ENCODE measurements around the gene CHCHD4. TPM values are rescaled to one million over a fixed set of nuclear protein-coding genes. Genes with fewer than 3 reads are reported as not detected.

The CHCHD4 gene
- total and polyA plus RNA-seq, 4 donors: 8.8 to 14.0 (median 9.0) TPM

DNA sequence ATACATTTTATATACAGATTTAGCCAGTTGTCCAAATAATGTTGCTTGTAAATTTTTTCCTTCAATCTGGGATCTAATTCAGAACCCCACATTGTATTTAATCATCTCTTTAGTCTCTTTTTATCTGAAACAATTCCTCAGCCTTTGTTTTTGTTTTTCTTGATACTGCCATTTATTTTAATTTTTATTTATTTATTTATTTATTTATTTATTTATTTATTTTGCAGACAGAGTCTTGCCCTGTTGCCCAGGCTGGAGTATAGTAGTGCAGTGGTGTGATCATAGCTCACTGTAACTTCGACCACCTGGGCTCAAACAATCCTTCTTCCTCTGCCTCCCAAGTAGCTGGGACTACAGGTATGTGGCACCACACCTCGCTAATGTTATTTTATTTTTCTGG, 61.5 kb downstream of the CHCHD4 start:
- no peak overlapping the region for H3K27ac ChIP-seq (ENCODE audit: low read depth in 1 of 2, low read length in 1 of 2)
- no peak overlapping the region for H3K4me3 ChIP-seq
- DNase-seq (no peak), ATAC-seq (ENCODE audit: insufficient read depth, low FRiP score) (no peak)
- TF ChIP-seq, protein P1, sequence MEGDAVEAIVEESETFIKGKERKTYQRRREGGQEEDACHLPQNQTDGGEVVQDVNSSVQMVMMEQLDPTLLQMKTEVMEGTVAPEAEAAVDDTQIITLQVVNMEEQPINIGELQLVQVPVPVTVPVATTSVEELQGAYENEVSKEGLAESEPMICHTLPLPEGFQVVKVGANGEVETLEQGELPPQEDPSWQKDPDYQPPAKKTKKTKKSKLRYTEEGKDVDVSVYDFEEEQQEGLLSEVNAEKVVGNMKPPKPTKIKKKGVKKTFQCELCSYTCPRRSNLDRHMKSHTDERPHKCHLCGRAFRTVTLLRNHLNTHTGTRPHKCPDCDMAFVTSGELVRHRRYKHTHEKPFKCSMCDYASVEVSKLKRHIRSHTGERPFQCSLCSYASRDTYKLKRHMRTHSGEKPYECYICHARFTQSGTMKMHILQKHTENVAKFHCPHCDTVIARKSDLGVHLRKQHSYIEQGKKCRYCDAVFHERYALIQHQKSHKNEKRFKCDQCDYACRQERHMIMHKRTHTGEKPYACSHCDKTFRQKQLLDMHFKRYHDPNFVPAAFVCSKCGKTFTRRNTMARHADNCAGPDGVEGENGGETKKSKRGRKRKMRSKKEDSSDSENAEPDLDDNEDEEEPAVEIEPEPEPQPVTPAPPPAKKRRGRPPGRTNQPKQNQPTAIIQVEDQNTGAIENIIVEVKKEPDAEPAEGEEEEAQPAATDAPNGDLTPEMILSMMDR (IDR thresholded peaks at IDR 0.05; ENCODE audit: control extremely low read depth, extremely low read depth): no peak
- WGBS, 2 donors: 86 to 93% methylated on average over 2 of the region's 2 CpGs
- no peaks in the 10 kb centered on the region for H3K4me1 ChIP-seq (ENCODE audit: control insufficient read depth in 5 of 5, insufficient read depth in 5 of 5, low read length in 5 of 5)
- H3K27me3 ChIP-seq (ENCODE audit: control insufficient read depth in 3 of 3, insufficient read depth in 3 of 3, low read length in 2 of 3): no peaks in the 10 kb centered on the region
- H3K9me3 ChIP-seq (ENCODE audit: control insufficient read depth in 4 of 4, insufficient read depth in 3 of 4, low read length in 3 of 4): no peaks in the 10 kb centered on the region
- no peaks in the 10 kb centered on the region for H3K36me3 ChIP-seq (ENCODE audit: control insufficient read depth in 4 of 4, insufficient read depth in 4 of 4, low read length in 4 of 4)
- no peak overlapping the region for H3K9ac ChIP-seq (ENCODE audit: insufficient read depth in 1 of 2, low read length in 2 of 2)

Other genes with a start within 250 kb of the CHCHD4 start
- gene WNT7A, start 244.8 kb downstream of the CHCHD4 start, total RNA-seq: 1 to 10 TPM; 2.0 to 4.8 TPM
- gene WNT7A, start 244.8 kb downstream of the CHCHD4 start, polyA plus RNA-seq: 1 to 10 TPM; 1.7 to 2.0 TPM
- gene TMEM43, start 182 bp upstream of the CHCHD4 start, total RNA-seq: 100 to 1,000 TPM in 1 of 2 donors, 10 to 100 TPM in 1; 69.1 to 104 TPM
- gene TMEM43, start 182 bp upstream of the CHCHD4 start, polyA plus RNA-seq: 10 to 100 TPM; 44.3 to 79.9 TPM
- 10 to 100 TPM; 27.7 to 31.9 TPM for gene XPC, start 53.7 kb upstream of the CHCHD4 start, total RNA-seq
- gene XPC, start 53.7 kb upstream of the CHCHD4 start, polyA plus RNA-seq: 10 to 100 TPM; 16.4 to 19.7 TPM
- gene LSM3, start 53.9 kb upstream of the CHCHD4 start, total RNA-seq: 10 to 100 TPM in 1 of 2 donors, 1 to 10 TPM in 1; 6.4 to 10.3 TPM
- 1 to 10 TPM; 9.8 to 9.9 TPM for gene LSM3, start 53.9 kb upstream of the CHCHD4 start, polyA plus RNA-seq

Measured in lung (tissue), 12 donors.